ENCODE results near the gene FUCA2. TPM values are rescaled to one million over a fixed set of nuclear protein-coding genes. Genes with fewer than 3 reads are reported as not detected.
"Not testable (repeated sequence)": the region's sequence is repeated elsewhere in the genome, so short reads cannot be mapped to it uniquely, and the experiment has no call there.

Gene FUCA2
- total RNA-seq, 1 experiment from 2014 or later: 95.8 TPM

GRCh38 chr6:143505111-143505510 is 6.4 kb downstream of the FUCA2 start:
- DNase-seq (ENCODE audit: low read depth): no peak

- DNase-seq (ENCODE audit: low read depth): no peak
Observed at GRCh38 chr6:143504369-143504768, 7.2 kb downstream of the FUCA2 start.

- DNase-seq (ENCODE audit: low read depth): no peak
Observed at GRCh38 chr6:143501851-143502250, 9.7 kb downstream of the FUCA2 start.

GRCh38 chr6:143498428-143498827 is 13.1 kb downstream of the FUCA2 start:
- no peak for DNase-seq (ENCODE audit: low read depth)

- DNase-seq (ENCODE audit: low read depth): no peak
Observed at GRCh38 chr6:143496974-143497373, 14.5 kb downstream of the FUCA2 start.

- DNase-seq (ENCODE audit: low read depth): no peak
Observed at GRCh38 chr6:143490775-143491174, 20.7 kb downstream of the FUCA2 start.

GRCh38 chr6:143490244-143490643 is 21.3 kb downstream of the FUCA2 start:
- DNase-seq (ENCODE audit: low read depth): no peak

GRCh38 chr6:143486752-143487151 is 24.8 kb downstream of the FUCA2 start:
- no peak for DNase-seq (ENCODE audit: low read depth)

- DNase-seq (ENCODE audit: low read depth): no peak
Observed at GRCh38 chr6:143485967-143486366, 25.6 kb downstream of the FUCA2 start.

- no peak for DNase-seq (ENCODE audit: low read depth)
Observed at GRCh38 chr6:143482593-143482992, 28.9 kb downstream of the FUCA2 start.

- DNase-seq (ENCODE audit: low read depth): no peak
Observed at GRCh38 chr6:143478479-143479062, 32.9 kb downstream of the FUCA2 start.

- DNase-seq (ENCODE audit: low read depth): no peak
Observed at GRCh38 chr6:143476545-143476944, 35.0 kb downstream of the FUCA2 start.

GRCh38 chr6:143471822-143472221 is 39.7 kb downstream of the FUCA2 start:
- DNase-seq (ENCODE audit: low read depth): no peak

- DNase-seq (ENCODE audit: low read depth): not testable (repeated sequence)
Observed at GRCh38 chr6:143468823-143469222, 42.7 kb downstream of the FUCA2 start.

- no peak for DNase-seq (ENCODE audit: low read depth)
Observed at GRCh38 chr6:143468026-143468425, 43.5 kb downstream of the FUCA2 start.

GRCh38 chr6:143465546-143465945 is 46.0 kb downstream of the FUCA2 start:
- DNase-seq (ENCODE audit: low read depth): no peak

- DNase-seq (ENCODE audit: low read depth): no peak
Observed at GRCh38 chr6:143457563-143458359, 53.8 kb downstream of the FUCA2 start.

- DNase-seq (ENCODE audit: low read depth): peak; percentile 11
Observed at GRCh38 chr6:143451531-143451930, 60.0 kb downstream of the FUCA2 start.

- DNase-seq (ENCODE audit: low read depth): peak; percentile 92
Observed at GRCh38 chr6:143450453-143451371, 60.8 kb downstream of the FUCA2 start, which contains the start of the genes ADAT2 and PEX3. Gene ADAT2, minus strand, starts transcription at chr6:143450695. Its CDS starts 37 bp downstream, at chr6:143450658. Gene PEX3, plus strand, starts transcription at chr6:143450805. Its CDS starts 238 bp downstream, at chr6:143451043.

- peak; percentile 64 for DNase-seq (ENCODE audit: low read depth)
Observed at GRCh38 chr6:143449714-143450452, 61.6 kb downstream of the FUCA2 start.

- DNase-seq (ENCODE audit: low read depth): no peak
Observed at GRCh38 chr6:143449082-143449713, 62.3 kb downstream of the FUCA2 start.
